Suprapubic skin (tissue), 4 donors: Measurements from ENCODE around the gene TGM1. TPM values are rescaled to one million over a fixed set of nuclear protein-coding genes. Genes with fewer than 3 reads are reported as not detected.

ENCODE experiments used
- DNase-seq, 2 donors: peaks; one replicate each; pipeline ENCODE4 v3.0.0-alpha.2; 2019; ENCODE audit warnings: low spot score in 2 of 2
- H3K27ac ChIP-seq: fragments of 200-600 bp; sonication (generic); one replicate; pipeline ENCODE4 v1.5.1; 2019
- H3K27me3 ChIP-seq: fragments of 200-600 bp; sonication (generic); one replicate; pipeline ENCODE4 v1.5.1; 2019
- H3K36me3 ChIP-seq: fragments of 200-600 bp; sonication (generic); one replicate; pipeline ENCODE4 v1.5.1; 2019
- H3K4me1 ChIP-seq: fragments of 200-600 bp; sonication (generic); one replicate; pipeline ENCODE4 v1.5.1; 2019
- H3K4me3 ChIP-seq: fragments of 200-600 bp; sonication (generic); one replicate; pipeline ENCODE4 v1.5.1; 2019; ENCODE audit warnings: mild to moderate bottlenecking
- H3K9me3 ChIP-seq: fragments of 200-600 bp; sonication (generic); one replicate; pipeline ENCODE4 v1.5.1; 2019
- CTCF ChIP-seq, 2 donors: fragments of 200-600 bp in 1 of 2; fragments of 450-650 bp in 1 of 2; sonication (generic) in 1 of 2; IDR thresholded peaks; one replicate each; pipeline ENCODE4 v1.5.1; 2016 to 2019; ENCODE audit warnings: antibody characterized with exemption in 2 of 2, mild to moderate bottlenecking in 1 of 2, moderate library complexity in 1 of 2
- EP300 ChIP-seq: sonication (generic); formaldehyde crosslinking; IDR thresholded peaks from one replicate; pipeline ENCODE4 v1.6.1; 2017; ENCODE audit warnings: antibody characterized with exemption
- POLR2A ChIP-seq, 2 donors: fragments of 450-650 bp; IDR thresholded peaks; one replicate each; pipeline ENCODE4 v1.6.1; 2017; ENCODE audit warnings: antibody characterized with exemption in 2 of 2, mild to moderate bottlenecking in 2 of 2, moderate library complexity in 2 of 2
- POLR2AphosphoS5 ChIP-seq, 3 donors: sonication (generic); formaldehyde crosslinking; IDR thresholded peaks; one replicate each; pipeline ENCODE4 v1.6.1; 2017; ENCODE audit warnings: antibody characterized with exemption in 3 of 3
- WGBS: methylation state at CpG from one replicate; pipeline ENCODE4 v1.1.5; 2018; 5-methylcytosine and 5-hydroxymethylcytosine counted together
- total RNA-seq, 4 donors: library from RNA; depleted of rRNA; stranded (reverse); fragments of >200 nt; gene quantifications; one replicate each; pipeline ENCODE4 v1.1.0, GENCODE V29; 2016

Gene TGM1
- total RNA-seq, 4 donors from 2014 or later = 127 to 144 (median 130) TPM

GRCh38 chr14:24284501-24285035, 21.6 kb upstream of the TGM1 start:
- DNase-seq = no peak
- TF ChIP-seq POLR2AphosphoS5 (IDR thresholded peaks at IDR 0.05) (no peak), POLR2A (IDR thresholded peaks at IDR 0.05) (no peak), CTCF (IDR thresholded peaks at IDR 0.05) (no peak), EP300 (no peak)
- peaks cover 4% of the 10 kb centered on the region for H3K36me3 ChIP-seq
- 67% methylated on average over 9 of the region's 11 CpGs for WGBS
- no peak overlapping the region for H3K27ac ChIP-seq
- no peaks in the 10 kb centered on the region for H3K27me3 ChIP-seq
- peaks cover 24% of the 10 kb centered on the region for H3K4me1 ChIP-seq
- no peaks in the 10 kb centered on the region for H3K9me3 ChIP-seq
- H3K4me3 ChIP-seq = no peak overlapping the region

- Histone ChIP-seq H3K4me3 (no peak overlapping the region), H3K27me3 (no peaks in the 10 kb centered on the region), H3K9me3 (no peaks in the 10 kb centered on the region), H3K36me3 (no peaks in the 10 kb centered on the region), H3K27ac (no peak overlapping the region), H3K4me1 (peaks cover 30% of the 10 kb centered on the region)
- DNase-seq = no peak
- TF ChIP-seq EP300 (no peak), POLR2AphosphoS5 (IDR thresholded peaks at IDR 0.05) (no peak), POLR2A (IDR thresholded peaks at IDR 0.05) (no peak), CTCF (IDR thresholded peaks at IDR 0.05) (no peak)
- 89% methylated on average over 5 of the region's 5 CpGs for WGBS
Observed at GRCh38 chr14:24283796-24284460, 21.0 kb upstream of the TGM1 start.

- WGBS = 75% methylated on average over 2 of the region's 3 CpGs
- no peak for DNase-seq
- Histone ChIP-seq H3K36me3 (no peaks in the 10 kb centered on the region), H3K27me3 (no peaks in the 10 kb centered on the region), H3K4me3 (no peak overlapping the region), H3K27ac (no peak overlapping the region), H3K4me1 (peaks cover 42% of the 10 kb centered on the region), H3K9me3 (no peaks in the 10 kb centered on the region)
- no peak for TF ChIP-seq POLR2AphosphoS5 (IDR thresholded peaks at IDR 0.05)
- no peak for TF ChIP-seq EP300
- TF ChIP-seq POLR2A (IDR thresholded peaks at IDR 0.05) = no peak
- TF ChIP-seq CTCF (IDR thresholded peaks at IDR 0.05) = no peak
Observed at GRCh38 chr14:24282736-24283135, 19.8 kb upstream of the TGM1 start.

GRCh38 chr14:24281636-24282035, 18.7 kb upstream of the TGM1 start:
- Histone ChIP-seq H3K36me3 (no peaks in the 10 kb centered on the region), H3K27ac (no peak overlapping the region), H3K27me3 (no peaks in the 10 kb centered on the region), H3K4me3 (no peak overlapping the region), H3K9me3 (no peaks in the 10 kb centered on the region), H3K4me1 (peaks cover 53% of the 10 kb centered on the region)
- DNase-seq = no peak
- 90% methylated on average over 7 of the region's 7 CpGs for WGBS
- TF ChIP-seq CTCF (IDR thresholded peaks at IDR 0.05) (no peak), POLR2A (IDR thresholded peaks at IDR 0.05) (no peak), EP300 (no peak), POLR2AphosphoS5 (IDR thresholded peaks at IDR 0.05) (no peak)

- Histone ChIP-seq H3K4me3 (no peak overlapping the region), H3K27me3 (no peaks in the 10 kb centered on the region), H3K9me3 (no peaks in the 10 kb centered on the region), H3K4me1 (peaks cover 52% of the 10 kb centered on the region), H3K27ac (no peak overlapping the region), H3K36me3 (no peaks in the 10 kb centered on the region)
- TF ChIP-seq POLR2A (IDR thresholded peaks at IDR 0.05) (no peak), POLR2AphosphoS5 (IDR thresholded peaks at IDR 0.05) (no peak), CTCF (IDR thresholded peaks at IDR 0.05) (no peak), EP300 (no peak)
- DNase-seq = no peak
- WGBS = 75% methylated on average over 6 of the region's 6 CpGs
Observed at GRCh38 chr14:24280797-24281460, 18.0 kb upstream of the TGM1 start.
